ENCODE measurements around the gene ZBTB7A.

ZBTB7A gene

GRCh38 chr19:4066176-4066606, 508 bp downstream of the ZBTB7A start:
- no peak for DNase-seq

- peak; percentile 75 to 88 for DNase-seq
Observed at GRCh38 chr19:4065430-4066175, 1.1 kb downstream of the ZBTB7A start.

- DNase-seq = no peak
Observed at GRCh38 chr19:4064496-4065260, 2.0 kb downstream of the ZBTB7A start.

GRCh38 chr19:4064149-4064495, 2.6 kb downstream of the ZBTB7A start:
- DNase-seq = no peak

GRCh38 chr19:4063369-4064148, 3.1 kb downstream of the ZBTB7A start:
- DNase-seq = peak in 1 of 2 experiments; percentile 34

GRCh38 chr19:4062419-4063368, 4.0 kb downstream of the ZBTB7A start:
- DNase-seq = no peak

- DNase-seq = no peak
Observed at GRCh38 chr19:4061683-4062418, 4.8 kb downstream of the ZBTB7A start.

- DNase-seq = peak in 1 of 2 experiments; percentile 63
Observed at GRCh38 chr19:4061178-4061682, 5.5 kb downstream of the ZBTB7A start.

GRCh38 chr19:4060621-4061177, 6.0 kb downstream of the ZBTB7A start:
- no peak for DNase-seq

- DNase-seq = no peak
Observed at GRCh38 chr19:4059891-4060620, 6.6 kb downstream of the ZBTB7A start.

- DNase-seq = no peak
Observed at GRCh38 chr19:4059453-4059871, 7.2 kb downstream of the ZBTB7A start.

GRCh38 chr19:4058693-4059452, 7.8 kb downstream of the ZBTB7A start:
- no peak for DNase-seq

GRCh38 chr19:4057931-4058692, 8.6 kb downstream of the ZBTB7A start:
- peak; percentile 72 to 79 for DNase-seq

- no peak for DNase-seq
Observed at GRCh38 chr19:4055209-4055552, 11.5 kb downstream of the ZBTB7A start.

GRCh38 chr19:4054441-4055208, 12.1 kb downstream of the ZBTB7A start:
- no peak for DNase-seq

GRCh38 chr19:4053423-4054324, 13.0 kb downstream of the ZBTB7A start:
- DNase-seq = no peak

- no peak for DNase-seq
Observed at GRCh38 chr19:4052993-4053422, 13.7 kb downstream of the ZBTB7A start.
